Measurements from ENCODE around the gene KLHL26.

The KLHL26 gene

DNA sequence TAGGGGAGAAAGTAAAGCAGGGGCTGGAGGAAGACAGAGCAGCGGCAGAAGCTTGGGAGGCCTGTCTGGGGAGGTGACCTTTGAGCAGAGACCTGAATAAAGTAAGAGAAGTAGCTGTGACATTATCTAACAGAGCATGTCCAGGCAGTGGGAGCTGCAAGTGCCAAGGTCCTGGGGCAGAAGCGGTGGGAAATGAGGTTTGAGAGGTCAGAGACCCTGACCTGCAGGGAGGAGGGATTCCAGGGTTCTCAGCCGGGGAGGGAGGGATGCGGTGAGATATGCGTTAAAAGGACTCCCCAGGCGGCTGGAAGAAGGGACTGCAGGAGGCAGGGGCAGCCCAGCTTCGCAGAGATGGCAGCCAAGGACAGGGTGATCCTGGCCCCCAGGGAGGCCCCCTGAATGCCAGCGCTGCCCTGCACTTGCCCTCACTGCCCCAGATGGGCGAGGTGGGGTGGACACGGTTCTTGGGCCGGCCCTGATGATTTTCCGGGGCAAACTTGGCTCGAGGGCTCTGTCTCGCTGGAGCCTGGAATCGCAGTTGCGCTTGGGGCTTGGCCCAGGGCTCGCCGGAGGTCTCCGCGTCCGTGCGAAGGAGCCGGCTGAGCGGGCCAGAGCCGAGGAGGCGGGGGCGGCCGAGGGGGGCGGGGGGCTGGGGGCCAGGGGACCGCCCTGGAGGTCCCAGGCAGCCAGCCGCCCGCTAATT, 33.4 kb upstream of the KLHL26 start:
- no peak for DNase-seq

- DNase-seq, result no peak
Observed at GRCh38 chr19:18603958-18604819, 32.6 kb upstream of the KLHL26 start.

DNA sequence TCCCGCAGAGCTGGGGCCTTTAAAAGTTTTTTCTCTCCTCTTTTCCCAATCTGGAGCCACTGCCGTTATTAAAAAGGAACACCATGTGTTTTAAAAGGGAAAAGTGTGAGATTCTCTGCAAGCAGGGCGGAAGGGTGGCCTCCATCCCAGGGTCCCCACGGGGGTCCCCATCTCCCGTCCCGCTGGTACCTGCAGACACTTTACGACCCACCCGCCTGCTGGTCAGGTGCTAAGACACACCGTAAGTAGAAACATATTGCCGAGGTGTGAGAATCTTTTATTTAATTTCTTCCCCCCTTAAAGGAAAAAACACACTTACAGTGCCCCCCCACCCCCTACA, 32.0 kb upstream of the KLHL26 start:
- DNase-seq, result no peak

DNA sequence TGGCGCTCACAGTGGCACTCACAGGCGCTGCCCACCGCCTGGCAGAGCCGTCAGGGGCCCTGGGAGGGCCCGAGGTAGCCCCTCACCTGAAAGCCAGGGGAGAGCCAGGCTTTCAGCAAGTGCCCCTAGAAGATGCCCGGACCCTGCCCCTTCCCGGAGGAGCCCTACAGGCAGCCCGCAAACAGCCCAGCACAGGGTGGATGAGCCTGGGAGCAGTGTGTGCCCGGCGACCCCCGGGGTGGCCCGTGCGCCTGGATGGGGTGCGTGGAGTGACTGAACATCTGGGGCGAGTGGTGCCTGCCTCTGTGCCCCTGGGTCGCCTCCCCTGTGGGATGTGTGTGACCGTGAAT, 31.7 kb upstream of the KLHL26 start:
- DNase-seq, result no peak

- DNase-seq, result no peak
Observed at GRCh38 chr19:18605546-18606280, 31.1 kb upstream of the KLHL26 start.

DNA sequence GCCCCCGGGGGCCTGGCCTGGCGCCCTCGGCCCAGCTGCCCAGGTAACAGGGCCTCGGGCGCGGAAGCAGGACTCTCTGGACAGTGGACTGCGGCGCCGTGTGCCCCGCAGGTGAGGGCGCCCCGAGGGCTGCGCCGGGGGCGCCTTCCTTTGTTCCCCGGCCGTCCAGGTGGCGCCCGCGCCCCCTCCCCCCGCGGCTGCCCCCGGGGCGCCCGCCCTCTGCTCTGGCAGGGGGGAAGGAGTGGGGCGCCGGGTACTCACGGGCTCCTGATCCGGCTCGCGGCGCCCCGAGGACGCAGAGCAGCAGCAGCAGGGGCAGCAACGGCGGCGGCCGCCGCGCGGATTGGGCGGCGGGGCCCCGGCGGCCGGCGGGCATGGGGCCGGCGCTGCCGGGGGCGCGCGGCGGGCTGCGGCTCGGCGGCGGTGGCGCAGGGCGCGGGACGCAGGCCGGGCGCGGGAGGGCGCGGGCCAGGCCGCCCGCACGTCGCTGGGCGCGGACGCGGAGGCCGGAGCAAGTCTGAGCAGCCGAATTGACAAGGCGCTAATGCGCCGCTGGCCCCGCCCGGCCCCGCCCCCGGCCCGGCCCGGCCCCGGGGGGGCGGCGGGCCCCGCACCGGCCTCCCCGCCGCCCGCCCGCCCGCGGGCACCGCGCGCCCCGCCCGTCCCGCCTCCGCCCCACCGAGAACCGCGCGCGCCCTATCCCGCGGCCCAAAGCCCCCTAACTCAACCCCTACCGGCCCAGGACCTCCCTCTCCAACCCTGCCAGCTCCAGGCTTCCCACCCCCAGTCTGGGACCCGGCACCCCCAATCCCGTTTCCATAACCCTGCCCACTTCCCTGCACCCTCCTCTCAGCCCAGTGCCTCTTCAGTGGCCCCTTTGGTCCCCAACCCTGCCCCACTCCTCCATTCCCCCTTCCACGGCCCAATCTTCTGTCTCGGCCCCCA, 30.3 kb upstream of the KLHL26 start, which contains the start of gene CRLF1:
Gene CRLF1 (minus strand): TSS at position 519 of the 945 bp plus-strand sequence. CDS start 143 bp downstream, at position 376.
- no peak for DNase-seq

DNA sequence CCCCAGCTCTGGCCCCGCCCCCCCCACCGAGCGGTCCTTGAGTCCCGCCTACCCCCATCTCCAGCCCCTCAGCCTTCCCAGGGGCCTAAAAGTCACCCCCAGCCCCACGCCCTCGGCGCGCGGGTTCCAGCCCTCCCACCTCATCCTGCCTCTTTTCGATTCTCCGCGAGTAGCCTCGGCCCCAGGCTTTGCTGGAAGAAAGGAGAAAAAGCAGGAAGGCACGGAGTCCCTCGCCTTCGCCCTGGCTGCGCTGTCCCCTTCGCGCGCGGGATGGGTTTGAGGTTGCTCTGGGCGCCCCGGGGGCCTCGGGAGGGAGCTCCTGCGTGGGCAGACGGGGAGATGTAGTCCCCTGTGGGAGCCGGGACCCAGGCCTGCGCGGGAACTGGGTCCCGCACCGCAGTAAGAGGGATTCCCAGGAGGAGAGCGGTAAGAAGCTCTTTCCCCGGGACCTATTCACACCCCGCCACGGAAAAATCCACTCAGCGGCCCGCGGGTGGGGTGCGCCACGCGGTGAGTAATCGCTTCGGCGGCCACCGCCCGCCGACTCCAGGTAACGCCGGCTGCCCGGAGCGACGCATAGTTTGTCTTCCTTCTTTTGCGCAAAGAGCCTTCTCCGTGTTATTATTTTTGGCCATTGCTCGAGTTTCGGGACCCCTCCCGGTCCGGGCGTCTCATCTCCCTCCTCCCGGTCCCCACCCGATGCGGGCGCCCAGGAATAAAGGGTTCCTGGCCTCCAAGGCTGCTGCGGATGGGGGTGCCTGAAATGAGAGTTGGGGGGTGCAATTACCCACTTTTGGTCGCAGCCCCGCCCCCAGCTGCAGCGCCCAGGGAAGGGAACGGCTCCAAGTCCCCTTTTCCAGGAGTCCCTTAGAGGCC, 29.4 kb upstream of the KLHL26 start:
- DNase-seq, result no peak

DNA sequence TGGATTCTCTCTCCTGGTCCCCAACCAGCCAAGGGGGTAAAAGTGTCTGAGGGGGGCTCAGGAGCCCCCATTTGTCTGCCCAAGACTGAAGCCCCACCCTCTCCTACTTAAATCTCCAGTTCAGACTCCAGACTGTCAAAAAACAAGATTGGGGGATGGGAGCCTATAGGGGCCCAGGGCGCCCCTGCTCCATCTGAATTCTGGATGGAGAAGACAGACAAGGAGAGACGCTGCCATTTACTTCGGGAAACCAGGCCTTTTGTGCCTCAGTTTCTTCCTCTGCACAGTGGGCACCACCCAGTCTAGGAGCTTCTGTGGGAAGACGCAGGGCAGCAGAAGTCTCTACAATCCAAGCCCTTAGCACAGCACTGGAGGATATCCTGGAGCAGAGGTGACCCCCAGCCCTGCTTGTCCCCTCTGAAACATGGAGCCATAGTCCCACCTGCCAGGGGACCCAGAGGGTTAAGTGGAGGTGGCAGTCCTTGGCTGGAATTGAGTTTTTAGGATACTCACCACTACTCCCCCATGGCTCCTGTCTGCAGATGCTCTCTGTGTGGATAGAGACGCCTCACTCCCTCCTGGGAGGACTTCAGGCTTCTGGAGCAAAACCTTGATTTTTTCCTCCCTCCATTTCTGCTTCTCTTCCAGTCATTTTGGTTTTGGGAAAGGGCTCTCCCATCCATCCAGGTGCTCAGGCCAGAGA, 28.6 kb upstream of the KLHL26 start:
- no peak for DNase-seq

- DNase-seq, result no peak
Observed at GRCh38 chr19:18608805-18609716, 27.8 kb upstream of the KLHL26 start.

GRCh38 chr19:18609717-18610051, 27.1 kb upstream of the KLHL26 start:
- DNase-seq, result no peak

GRCh38 chr19:18610245-18610555, 26.6 kb upstream of the KLHL26 start:
- DNase-seq, result no peak

GRCh38 chr19:18610556-18611326, 26.1 kb upstream of the KLHL26 start:
- DNase-seq, result no peak

- DNase-seq, result no peak
Observed at GRCh38 chr19:18611327-18612050, 25.3 kb upstream of the KLHL26 start.

- DNase-seq, result no peak
Observed at GRCh38 chr19:18612051-18612771, 24.6 kb upstream of the KLHL26 start.

- DNase-seq, result no peak
Observed at GRCh38 chr19:18612772-18613588, 23.8 kb upstream of the KLHL26 start, which contains the start of gene TMEM59L. Gene TMEM59L (plus strand): TSS chr19:18612870. CDS start chr19:18612959, 89 bp downstream.

- DNase-seq, result no peak
Observed at GRCh38 chr19:18613589-18614234, 23.1 kb upstream of the KLHL26 start.

Measured in NCI-H2029 (cell line).